ENCODE measurements around the gene MINK1. TPM values are rescaled to one million over a fixed set of nuclear protein-coding genes. Genes with fewer than 3 reads are reported as not detected.

MINK1 gene
- 13.8 and 14.5 TPM in 2 replicates for total RNA-seq

GRCh38 chr17:4833178-4833940, at the start of gene MINK1:
Gene MINK1 (plus strand): TSS chr17:4833340. CDS start chr17:4833584, 244 bp downstream.

GRCh38 chr17:4786106-4786511, 47.0 kb upstream of the MINK1 start, which contains the start of gene VMO1:
Gene VMO1 (minus strand): TSS chr17:4786364. CDS start chr17:4786352, 12 bp downstream.

GRCh38 chr17:4788807-4789700, 44.1 kb upstream of the MINK1 start, which contains the start of gene GLTPD2:
Gene GLTPD2 (plus strand): TSS chr17:4788964. CDS start chr17:4789012, 48 bp downstream.

GRCh38 chr17:4802228-4802627, 30.9 kb upstream of the MINK1 start, which contains the start of gene C17orf114:
Gene C17orf114 (minus strand): TSS chr17:4802328.

GRCh38 chr17:4806777-4807604, 26.1 kb upstream of the MINK1 start, which contains the start of gene PLD2:
Gene PLD2 (plus strand): TSS chr17:4807152. CDS start chr17:4807773, 621 bp downstream.

GRCh38 chr17:4899341-4900230, 66.4 kb downstream of the MINK1 start, which contains the start of gene C17orf107:
Gene C17orf107 (plus strand): TSS chr17:4899536. CDS start chr17:4899763, 227 bp downstream.

GRCh38 chr17:4903051-4903818, 70.1 kb downstream of the MINK1 start, which contains the start of gene CHRNE:
Gene CHRNE (minus strand): TSS chr17:4903098. CDS start chr17:4903063, 35 bp downstream.

GRCh38 chr17:4931963-4932362, 98.8 kb downstream of the MINK1 start, which contains the start of gene GP1BA:
Gene GP1BA (plus strand): TSS chr17:4932277. CDS start chr17:4932605, 328 bp downstream.

GRCh38 chr17:4939796-4940554, 106.8 kb downstream of the MINK1 start, which contains the start of the genes RNF167 and SLC25A11:
Gene RNF167 (plus strand): TSS chr17:4940268. CDS start chr17:4940910, 642 bp downstream.
Gene SLC25A11 (minus strand): TSS chr17:4940046. CDS start chr17:4939910, 136 bp downstream.

Other genes with a start within 250 kb of the MINK1 start
- 0.15 TPM in 1 of 2 replicates, not detected in the other for gene SMTNL2, start 248.8 kb upstream of the MINK1 start, total RNA-seq
- not detected in 2 replicates for gene ALOX15, start 191.7 kb upstream of the MINK1 start, total RNA-seq
- gene PELP1, start 129.2 kb upstream of the MINK1 start, total RNA-seq = 25.7 and 35.5 TPM in 2 replicates
- gene ARRB2, start 122.7 kb upstream of the MINK1 start, total RNA-seq = 8.6 and 12.9 TPM in 2 replicates
- 19.8 and 23.9 TPM in 2 replicates for gene MED11, start 101.9 kb upstream of the MINK1 start, total RNA-seq
- not detected in 2 replicates for gene ZMYND15, start 93.5 kb upstream of the MINK1 start, total RNA-seq
- gene CXCL16, start 93.4 kb upstream of the MINK1 start, total RNA-seq = 0.34 and 0.59 TPM in 2 replicates
- gene TM4SF5, start 61.5 kb upstream of the MINK1 start, total RNA-seq = not detected in 2 replicates
- gene VMO1, start 47.0 kb upstream of the MINK1 start, total RNA-seq = 0.50 TPM in 1 of 2 replicates, not detected in the other
- not detected in 2 replicates for gene GLTPD2, start 44.4 kb upstream of the MINK1 start, total RNA-seq
- 280 and 286 TPM in 2 replicates for gene PSMB6, start 37.2 kb upstream of the MINK1 start, total RNA-seq
- gene PLD2, start 26.2 kb upstream of the MINK1 start, total RNA-seq = 12.1 and 14.3 TPM in 2 replicates
- 2.5 and 4.0 TPM in 2 replicates for gene C17orf107, start 66.2 kb downstream of the MINK1 start, total RNA-seq
- gene CHRNE, start 69.8 kb downstream of the MINK1 start, total RNA-seq = 0.74 and 1.2 TPM in 2 replicates
- gene GP1BA, start 98.9 kb downstream of the MINK1 start, total RNA-seq = not detected in 2 replicates
- 66.7 and 77.0 TPM in 2 replicates for gene SLC25A11, start 106.7 kb downstream of the MINK1 start, total RNA-seq
- gene RNF167, start 106.9 kb downstream of the MINK1 start, total RNA-seq = 50.3 and 53.8 TPM in 2 replicates
- 2,381 and 2,852 TPM in 2 replicates for gene PFN1, start 115.2 kb downstream of the MINK1 start, total RNA-seq
- gene ENO3, start 117.8 kb downstream of the MINK1 start, total RNA-seq = 0.74 and 1.8 TPM in 2 replicates
- gene SPAG7, start 134.5 kb downstream of the MINK1 start, total RNA-seq = 59.6 and 59.9 TPM in 2 replicates
- gene CAMTA2, start 154.3 kb downstream of the MINK1 start, total RNA-seq = 18.7 and 20.3 TPM in 2 replicates
- gene INCA1, start 164.2 kb downstream of the MINK1 start, total RNA-seq = 0.17 and 0.74 TPM in 2 replicates
- gene KIF1C, start 164.6 kb downstream of the MINK1 start, total RNA-seq = 39.5 and 44.4 TPM in 2 replicates
- gene SLC52A1, start 202.1 kb downstream of the MINK1 start, total RNA-seq = 0.15 TPM in 1 of 2 replicates, not detected in the other
- gene ZFP3, start 245.1 kb downstream of the MINK1 start, total RNA-seq = 0.67 and 0.89 TPM in 2 replicates

Data from bronchus fibroblast of lung (primary cell).